Left ventricle myocardium inferior (tissue), 1 donor: Measurements from ENCODE around the gene PTPRR. TPM values are rescaled to one million over a fixed set of nuclear protein-coding genes. Genes with fewer than 3 reads are reported as not detected.

Experiments used
- DNase-seq: peaks from one replicate; pipeline ENCODE4 v3.0.0-alpha.2; 2020
- H3K27ac ChIP-seq: fragments of 200-600 bp; replicated peaks from 2 replicates; pipeline ENCODE4 v1.8.0; 2021
- H3K27me3 ChIP-seq: fragments of 200-600 bp; 2 replicates; pipeline ENCODE4 v1.8.0; 2021; ENCODE audit warnings: low read depth
- H3K36me3 ChIP-seq: fragments of 200-600 bp; 2 replicates; pipeline ENCODE4 v1.8.0; 2021
- H3K4me1 ChIP-seq: fragments of 200-600 bp; 2 replicates; pipeline ENCODE4 v1.8.0; 2021
- H3K4me3 ChIP-seq: fragments of 200-600 bp; 2 replicates; pipeline ENCODE4 v1.8.0; 2021; ENCODE audit warnings: mild to moderate bottlenecking, moderate library complexity
- H3K9me3 ChIP-seq: fragments of 200-600 bp; replicated peaks from 2 replicates; pipeline ENCODE4 v1.8.0; 2021
- CTCF ChIP-seq: fragments of 200-600 bp; IDR thresholded peaks from 2 replicates; pipeline ENCODE4 v1.8.0; 2021; ENCODE audit warnings: antibody characterized with exemption, mild to moderate bottlenecking, borderline replicate concordance
- intact Hi-C: fragments of 100-400 bp; cut with micrococcal nuclease; formaldehyde crosslinking; loops from one replicate; pipeline ENCODE4 v1.11.0; 2022
- total RNA-seq: library from RNA; stranded (reverse); fragmentation: NEBNext Ultra II Directional; extraction: Animal tissue kit (Norgen Biotek cat#: 25700); gene quantifications from one replicate; pipeline ENCODE4 v1.2.1, GENCODE V29; 2021
- donor health status: DM: no; HTN: yes; CAD: no; lungs with severe emphysema.

PTPRR gene
- total RNA-seq, 1 donor from 2014 or later, result 1.3 TPM

- Histone ChIP-seq H3K4me1 (peaks cover 11% of the 10 kb centered on the region), H3K9me3 (no peaks in the 10 kb centered on the region), H3K27ac (no peak overlapping the region), H3K36me3 (no peaks in the 10 kb centered on the region), H3K27me3 (no peaks in the 10 kb centered on the region), H3K4me3 (no peak overlapping the region)
- TF ChIP-seq CTCF, result no peak
- intact Hi-C loops, result no loop called here
- DNase-seq, result no peak
Measured at GRCh38 chr12:70626180-70626579, 294.4 kb downstream of the PTPRR start.

- H3K4me3 ChIP-seq, result no peak overlapping the region
- peak overlapping the region; percentile 31 for H3K27ac ChIP-seq
- intact Hi-C loops, result no loop called here
Measured at GRCh38 chr12:70619471-70620152, 300.9 kb downstream of the PTPRR start.

GRCh38 chr12:70618371-70618770, 302.2 kb downstream of the PTPRR start:
- peaks cover 35% of the 10 kb centered on the region for H3K4me1 ChIP-seq
- intact Hi-C loops, result no loop called here
- no peak for TF ChIP-seq CTCF
- peak overlapping the region; percentile 56 for H3K27ac ChIP-seq
- no peaks in the 10 kb centered on the region for H3K9me3 ChIP-seq
- H3K27me3 ChIP-seq, result no peaks in the 10 kb centered on the region
- H3K36me3 ChIP-seq, result no peaks in the 10 kb centered on the region
- no peak for DNase-seq
- no peak overlapping the region for H3K4me3 ChIP-seq

More at GRCh38 chr12:70619471-70620152, 300.9 kb downstream of the PTPRR start:
- no peak for DNase-seq
- no peaks in the 10 kb centered on the region for H3K36me3 ChIP-seq
- H3K4me1 ChIP-seq, result peaks cover 32% of the 10 kb centered on the region
- no peak for TF ChIP-seq CTCF
- no peaks in the 10 kb centered on the region for H3K27me3 ChIP-seq
- no peaks in the 10 kb centered on the region for H3K9me3 ChIP-seq

- intact Hi-C loops, result no loop called here
- no peak overlapping the region for H3K4me3 ChIP-seq
- peaks cover 39% of the 10 kb centered on the region for H3K4me1 ChIP-seq
- no peak for DNase-seq
- H3K27ac ChIP-seq, result peak overlapping the region; percentile 56
- H3K36me3 ChIP-seq, result no peaks in the 10 kb centered on the region
- H3K27me3 ChIP-seq, result no peaks in the 10 kb centered on the region
- TF ChIP-seq CTCF, result no peak
- no peaks in the 10 kb centered on the region for H3K9me3 ChIP-seq
Measured at GRCh38 chr12:70617450-70617849, 303.1 kb downstream of the PTPRR start.

GRCh38 chr12:70615174-70615866, 305.2 kb downstream of the PTPRR start:
- no peak for DNase-seq
- Histone ChIP-seq H3K9me3 (no peaks in the 10 kb centered on the region), H3K27me3 (peaks cover 2% of the 10 kb centered on the region), H3K27ac (peak overlapping the region; percentile 51), H3K4me1 (peaks cover 57% of the 10 kb centered on the region), H3K4me3 (no peak overlapping the region), H3K36me3 (no peaks in the 10 kb centered on the region)
- no peak for TF ChIP-seq CTCF
- intact Hi-C loops, result no loop called here
